ENCODE results near the gene SUPT3H. TPM values are rescaled to one million over a fixed set of nuclear protein-coding genes. Genes with fewer than 3 reads are reported as not detected.

The SUPT3H gene
- total RNA-seq, 1 donor from 2014 or later, result 9.9 TPM

GRCh38 chr6:45394586-45395095 lies 16.9 kb upstream of the SUPT3H start:
- Histone ChIP-seq H3K27me3 (ENCODE audit: control insufficient read depth in 3 of 3, insufficient read depth in 3 of 3, low read length in 3 of 3) (no peaks in the 10 kb centered on the region), H3K36me3 (ENCODE audit: control insufficient read depth in 3 of 3, insufficient read depth in 3 of 3, low read length in 3 of 3) (no peaks in the 10 kb centered on the region), H3K9ac (ENCODE audit: low read depth in 1 of 3, low read length in 3 of 3) (no peak overlapping the region), H3K9me3 (ENCODE audit: control insufficient read depth in 3 of 3, low read length in 3 of 3) (no peaks in the 10 kb centered on the region), H3K4me1 (ENCODE audit: control insufficient read depth in 3 of 3, insufficient read depth in 3 of 3, low read length in 3 of 3) (no peaks in the 10 kb centered on the region), H3K27ac (ENCODE audit: low read depth, low read length) (no peak overlapping the region), H3K4me3 (ENCODE audit: low read length in 3 of 3) (no peak overlapping the region)

- Histone ChIP-seq H3K36me3 (ENCODE audit: control insufficient read depth in 3 of 3, insufficient read depth in 3 of 3, low read length in 3 of 3) (no peaks in the 10 kb centered on the region), H3K9me3 (ENCODE audit: control insufficient read depth in 3 of 3, low read length in 3 of 3) (no peaks in the 10 kb centered on the region), H3K4me3 (ENCODE audit: low read length in 3 of 3) (no peak overlapping the region), H3K4me1 (ENCODE audit: control insufficient read depth in 3 of 3, insufficient read depth in 3 of 3, low read length in 3 of 3) (no peaks in the 10 kb centered on the region), H3K9ac (ENCODE audit: low read depth in 1 of 3, low read length in 3 of 3) (no peak overlapping the region), H3K27ac (ENCODE audit: low read depth, low read length) (no peak overlapping the region), H3K27me3 (ENCODE audit: control insufficient read depth in 3 of 3, insufficient read depth in 3 of 3, low read length in 3 of 3) (no peaks in the 10 kb centered on the region)
Observed at GRCh38 chr6:45388328-45388727, 10.6 kb upstream of the SUPT3H start.

- Histone ChIP-seq H3K4me3 (ENCODE audit: low read length in 3 of 3) (no peak overlapping the region), H3K27me3 (ENCODE audit: control insufficient read depth in 3 of 3, insufficient read depth in 3 of 3, low read length in 3 of 3) (no peaks in the 10 kb centered on the region)
Observed at GRCh38 chr6:45387236-45387635, 9.5 kb upstream of the SUPT3H start.

GRCh38 chr6:45386501-45386900 lies 8.8 kb upstream of the SUPT3H start:
- no peaks in the 10 kb centered on the region for H3K4me1 ChIP-seq (ENCODE audit: control insufficient read depth in 3 of 3, insufficient read depth in 3 of 3, low read length in 3 of 3)
- H3K36me3 ChIP-seq (ENCODE audit: control insufficient read depth in 3 of 3, insufficient read depth in 3 of 3, low read length in 3 of 3), result no peaks in the 10 kb centered on the region
- no peak overlapping the region for H3K27ac ChIP-seq (ENCODE audit: low read depth, low read length)
- H3K27me3 ChIP-seq (ENCODE audit: control insufficient read depth in 3 of 3, insufficient read depth in 3 of 3, low read length in 3 of 3), result no peaks in the 10 kb centered on the region
- H3K4me3 ChIP-seq (ENCODE audit: low read length in 3 of 3), result no peak overlapping the region
- H3K9me3 ChIP-seq (ENCODE audit: control insufficient read depth in 3 of 3, low read length in 3 of 3), result no peaks in the 10 kb centered on the region
- H3K9ac ChIP-seq (ENCODE audit: low read depth in 1 of 3, low read length in 3 of 3), result no peak overlapping the region

More at GRCh38 chr6:45387236-45387635, 9.5 kb upstream of the SUPT3H start:
- Histone ChIP-seq H3K36me3 (ENCODE audit: control insufficient read depth in 3 of 3, insufficient read depth in 3 of 3, low read length in 3 of 3) (no peaks in the 10 kb centered on the region), H3K27ac (ENCODE audit: low read depth, low read length) (no peak overlapping the region), H3K9me3 (ENCODE audit: control insufficient read depth in 3 of 3, low read length in 3 of 3) (no peaks in the 10 kb centered on the region), H3K9ac (ENCODE audit: low read depth in 1 of 3, low read length in 3 of 3) (no peak overlapping the region), H3K4me1 (ENCODE audit: control insufficient read depth in 3 of 3, insufficient read depth in 3 of 3, low read length in 3 of 3) (no peaks in the 10 kb centered on the region)

- no peaks in the 10 kb centered on the region for H3K9me3 ChIP-seq (ENCODE audit: control insufficient read depth in 3 of 3, low read length in 3 of 3)
- peaks cover 0 to 10% (median 0%) of the 10 kb centered on the region in 3 donors for H3K4me1 ChIP-seq (ENCODE audit: control insufficient read depth in 3 of 3, insufficient read depth in 3 of 3, low read length in 3 of 3)
- no peaks in the 10 kb centered on the region for H3K36me3 ChIP-seq (ENCODE audit: control insufficient read depth in 3 of 3, insufficient read depth in 3 of 3, low read length in 3 of 3)
- no peak overlapping the region for H3K9ac ChIP-seq (ENCODE audit: low read depth in 1 of 3, low read length in 3 of 3)
- no peak overlapping the region for H3K27ac ChIP-seq (ENCODE audit: low read depth, low read length)
- H3K27me3 ChIP-seq (ENCODE audit: control insufficient read depth in 3 of 3, insufficient read depth in 3 of 3, low read length in 3 of 3), result no peaks in the 10 kb centered on the region
- no peak overlapping the region for H3K4me3 ChIP-seq (ENCODE audit: low read length in 3 of 3)
Observed at GRCh38 chr6:45382391-45382790, 4.7 kb upstream of the SUPT3H start.

DNA sequence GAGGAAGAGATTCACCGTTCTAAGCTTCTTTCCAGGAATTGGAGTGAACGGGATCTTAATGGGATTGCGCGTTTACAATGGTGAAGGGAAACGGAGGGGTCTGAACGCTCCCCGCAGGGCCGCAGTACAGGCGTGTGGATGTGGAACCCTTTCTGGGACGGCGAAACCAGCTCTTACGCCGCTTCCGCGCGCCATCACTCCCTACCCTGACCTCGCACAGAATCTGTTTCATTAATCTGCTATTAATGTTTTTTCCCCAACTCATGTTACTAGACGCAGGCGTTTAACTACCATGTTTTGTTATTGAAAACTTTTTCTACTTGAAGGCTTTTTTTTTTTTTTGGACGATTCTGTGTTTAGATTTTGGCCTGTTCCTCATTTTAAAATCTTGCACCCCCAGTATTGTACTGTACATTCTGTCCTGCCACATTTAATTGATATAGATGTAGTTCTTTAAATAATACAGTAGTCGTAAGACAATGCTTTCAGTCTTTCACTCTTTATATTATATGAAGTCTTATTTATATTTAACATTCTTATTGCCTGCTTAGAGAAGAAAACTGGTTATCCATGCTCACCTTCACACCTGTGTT lies 696 bp upstream of the SUPT3H start:
- no peaks in the 10 kb centered on the region for H3K27me3 ChIP-seq (ENCODE audit: control insufficient read depth in 3 of 3, insufficient read depth in 3 of 3, low read length in 3 of 3)
- peak overlapping the region; percentile 87 to 94 (median 88) for H3K9ac ChIP-seq (ENCODE audit: low read depth in 1 of 3, low read length in 3 of 3)
- H3K4me3 ChIP-seq (ENCODE audit: low read length in 3 of 3), result peak overlapping the region; percentile 81 to 96 (median 86)
- peaks cover 0 to 18% (median 0%) of the 10 kb centered on the region in 3 donors for H3K4me1 ChIP-seq (ENCODE audit: control insufficient read depth in 3 of 3, insufficient read depth in 3 of 3, low read length in 3 of 3)
- peak overlapping the region; percentile 97 for H3K27ac ChIP-seq (ENCODE audit: low read depth, low read length)
- H3K9me3 ChIP-seq (ENCODE audit: control insufficient read depth in 3 of 3, low read length in 3 of 3), result no peaks in the 10 kb centered on the region
- no peaks in the 10 kb centered on the region for H3K36me3 ChIP-seq (ENCODE audit: control insufficient read depth in 3 of 3, insufficient read depth in 3 of 3, low read length in 3 of 3)

GRCh38 chr6:45377043-45377553 lies 636 bp downstream of the SUPT3H start:
- Histone ChIP-seq H3K4me1 (ENCODE audit: control insufficient read depth in 3 of 3, insufficient read depth in 3 of 3, low read length in 3 of 3) (peaks cover 0 to 18% (median 0%) of the 10 kb centered on the region in 3 donors), H3K9me3 (ENCODE audit: control insufficient read depth in 3 of 3, low read length in 3 of 3) (no peaks in the 10 kb centered on the region), H3K27me3 (ENCODE audit: control insufficient read depth in 3 of 3, insufficient read depth in 3 of 3, low read length in 3 of 3) (no peaks in the 10 kb centered on the region), H3K9ac (ENCODE audit: low read depth in 1 of 3, low read length in 3 of 3) (peak overlapping the region; percentile 87 to 94 (median 88)), H3K36me3 (ENCODE audit: control insufficient read depth in 3 of 3, insufficient read depth in 3 of 3, low read length in 3 of 3) (no peaks in the 10 kb centered on the region), H3K27ac (ENCODE audit: low read depth, low read length) (peak overlapping the region; percentile 97), H3K4me3 (ENCODE audit: low read length in 3 of 3) (peak overlapping the region; percentile 81 to 96 (median 86))

GRCh38 chr6:45376310-45377042 lies 1.3 kb downstream of the SUPT3H start:
- H3K27ac ChIP-seq (ENCODE audit: low read depth, low read length), result peak overlapping the region; percentile 97

GRCh38 chr6:45375449-45375848 lies 2.3 kb downstream of the SUPT3H start:
- Histone ChIP-seq H3K27me3 (ENCODE audit: control insufficient read depth in 3 of 3, insufficient read depth in 3 of 3, low read length in 3 of 3) (no peaks in the 10 kb centered on the region), H3K9me3 (ENCODE audit: control insufficient read depth in 3 of 3, low read length in 3 of 3) (no peaks in the 10 kb centered on the region), H3K4me3 (ENCODE audit: low read length in 3 of 3) (no peak overlapping the region), H3K4me1 (ENCODE audit: control insufficient read depth in 3 of 3, insufficient read depth in 3 of 3, low read length in 3 of 3) (peaks cover 0 to 18% (median 0%) of the 10 kb centered on the region in 3 donors), H3K36me3 (ENCODE audit: control insufficient read depth in 3 of 3, insufficient read depth in 3 of 3, low read length in 3 of 3) (no peaks in the 10 kb centered on the region), H3K27ac (ENCODE audit: low read depth, low read length) (no peak overlapping the region), H3K9ac (ENCODE audit: low read depth in 1 of 3, low read length in 3 of 3) (no peak overlapping the region)

More at GRCh38 chr6:45376310-45377042, 1.3 kb downstream of the SUPT3H start:
- Histone ChIP-seq H3K4me1 (ENCODE audit: control insufficient read depth in 3 of 3, insufficient read depth in 3 of 3, low read length in 3 of 3) (peaks cover 0 to 18% (median 0%) of the 10 kb centered on the region in 3 donors), H3K27me3 (ENCODE audit: control insufficient read depth in 3 of 3, insufficient read depth in 3 of 3, low read length in 3 of 3) (no peaks in the 10 kb centered on the region), H3K36me3 (ENCODE audit: control insufficient read depth in 3 of 3, insufficient read depth in 3 of 3, low read length in 3 of 3) (no peaks in the 10 kb centered on the region), H3K4me3 (ENCODE audit: low read length in 3 of 3) (peak overlapping the region; percentile 81 to 96 (median 86)), H3K9ac (ENCODE audit: low read depth in 1 of 3, low read length in 3 of 3) (peak overlapping the region; percentile 87 to 94 (median 88)), H3K9me3 (ENCODE audit: control insufficient read depth in 3 of 3, low read length in 3 of 3) (no peaks in the 10 kb centered on the region)

Measured in skeletal muscle tissue (tissue), 4 donors.